Measurements from ENCODE around the gene ALG14.

GRCh38 chr1:94981575-94981973 is 91.2 kb downstream of the ALG14 start:
- TF ChIP-seq CTCF (IDR thresholded peaks at IDR 0.05) (no peak), POLR2A (IDR thresholded peaks at IDR 0.05) (no peak)

Measured in thyroid gland (tissue), 4 donors.